Astrocyte (in vitro differentiated cells and primary cell): ENCODE data around the gene ANKRD45. TPM values are rescaled to one million over a fixed set of nuclear protein-coding genes. Genes with fewer than 3 reads are reported as not detected.
"Not testable (repeated sequence)": the region's sequence is repeated elsewhere in the genome, so short reads cannot be mapped to it uniquely, and the experiment has no call there.

ENCODE experiments used
- DNase-seq: peaks from one replicate; pipeline ENCODE4 v3.0.0-alpha.2; 2010; ENCODE audit warnings: low read depth
- FAIRE-seq: peaks from 2 replicates; lab custom pipeline; 2011; peaks lifted over from hg19 to GRCh38; lab: Jason Lieb, UNC
- H2AFZ ChIP-seq: 2 replicates; pipeline ENCODE4 v1.6.0; 2012; ENCODE audit warnings: low read depth, low read length, inconsistent platforms
- H3K27ac ChIP-seq: 2 replicates; pipeline ENCODE4 v1.5.1; 2011; ENCODE audit warnings: low read depth, low read length, inconsistent platforms
- H3K27me3 ChIP-seq: 2 replicates; pipeline ENCODE4 v1.6.0; 2011; ENCODE audit warnings: low read length, inconsistent platforms; ENCODE audit not compliant: insufficient read depth
- H3K36me3 ChIP-seq: 2 replicates; pipeline ENCODE4 v1.5.1; 2011; ENCODE audit warnings: low read length, inconsistent platforms; ENCODE audit not compliant: insufficient read depth
- H3K4me1 ChIP-seq: 2 replicates; pipeline ENCODE4 v1.5.1; 2011; ENCODE audit warnings: low read length, inconsistent platforms; ENCODE audit not compliant: insufficient read depth
- H3K4me2 ChIP-seq: 2 replicates; pipeline ENCODE4 v1.6.0; 2012; ENCODE audit warnings: low read length, inconsistent platforms
- H3K4me3 ChIP-seq: 2 replicates; pipeline ENCODE4 v1.5.1; 2011; ENCODE audit warnings: low read depth, mild to moderate bottlenecking, low read length, inconsistent platforms; ENCODE audit not compliant: insufficient read depth
- H3K79me2 ChIP-seq: 2 replicates; pipeline ENCODE4 v1.6.0; 2012; ENCODE audit warnings: mild to moderate bottlenecking, low read length, inconsistent platforms; ENCODE audit not compliant: insufficient read depth
- H3K9ac ChIP-seq: 2 replicates; pipeline ENCODE4 v1.6.0; 2012; ENCODE audit warnings: mild to moderate bottlenecking, low read length, inconsistent platforms
- H3K9me3 ChIP-seq: 2 replicates; pipeline ENCODE4 v1.5.1; 2012; ENCODE audit warnings: low read depth, mild to moderate bottlenecking, low read length, inconsistent platforms; ENCODE audit not compliant: insufficient read depth
- H4K20me1 ChIP-seq: 2 replicates; pipeline ENCODE4 v1.6.0; 2012; ENCODE audit warnings: low read length, inconsistent platforms; ENCODE audit not compliant: insufficient read depth
- H3K27ac Mint-ChIP-seq: one replicate; pipeline ENCODE4 v1.8.0; 2021; ENCODE audit warnings: mild to moderate bottlenecking, mixed read lengths; ENCODE audit not compliant: unreplicated experiment
- H3K27me3 Mint-ChIP-seq: one replicate; pipeline ENCODE4 v1.8.0; 2021; ENCODE audit warnings: low read depth, mixed read lengths; ENCODE audit not compliant: unreplicated experiment
- H3K36me3 Mint-ChIP-seq: one replicate; pipeline ENCODE4 v1.8.0; 2021; ENCODE audit warnings: low read depth, mixed read lengths; ENCODE audit not compliant: unreplicated experiment
- H3K4me1 Mint-ChIP-seq: one replicate; pipeline ENCODE4 v1.8.0; 2021; ENCODE audit warnings: low read depth, mixed read lengths; ENCODE audit not compliant: unreplicated experiment
- H3K4me3 Mint-ChIP-seq: one replicate; pipeline ENCODE4 v1.8.0; 2021; ENCODE audit warnings: mild to moderate bottlenecking, moderate library complexity, mixed read lengths; ENCODE audit not compliant: unreplicated experiment
- H3K9me3 Mint-ChIP-seq: one replicate; pipeline ENCODE4 v1.8.0; 2021; ENCODE audit warnings: mild to moderate bottlenecking, mixed read lengths; ENCODE audit not compliant: unreplicated experiment
- CTCF ChIP-seq: IDR thresholded peaks from 2 replicates; pipeline ENCODE4 v1.5.1; 2011; ENCODE audit warnings: low read depth, mild to moderate bottlenecking, inconsistent platforms, low read length, moderate library complexity; ENCODE audit not compliant: insufficient read depth
- EZH2 ChIP-seq: IDR thresholded peaks from 2 replicates; pipeline ENCODE4 v1.6.1; 2012; ENCODE audit warnings: mild to moderate bottlenecking, low read length, inconsistent platforms; ENCODE audit not compliant: insufficient read depth
- total RNA-seq: library from RNA; stranded (reverse); gene quantifications from 2 replicates; pipeline ENCODE4 v1.2.1, GENCODE V29; 2021

ANKRD45 gene
- total RNA-seq, 1 donor from 2014 or later: 1.4 TPM

GRCh38 chr1:173682184-173682583 is 12.5 kb upstream of the ANKRD45 start:
- no peaks in the 10 kb centered on the region for H4K20me1 ChIP-seq
- Mint-ChIP-seq H3K27me3 (no peaks in the 10 kb centered on the region), H3K4me3 (no peak overlapping the region), H3K4me1 (no peaks in the 10 kb centered on the region), H3K9me3 (peaks cover 3% of the 10 kb centered on the region), H3K27ac (no peak overlapping the region), H3K36me3 (peaks cover 10% of the 10 kb centered on the region)
- H3K27ac ChIP-seq: no peak overlapping the region
- no peaks in the 10 kb centered on the region for H3K4me1 ChIP-seq
- no peaks in the 10 kb centered on the region for H3K79me2 ChIP-seq
- no peak overlapping the region for H2AFZ ChIP-seq
- no peak overlapping the region for H3K4me2 ChIP-seq
- TF ChIP-seq CTCF: no peak
- TF ChIP-seq EZH2: no peak
- FAIRE-seq: no peak
- no peaks in the 10 kb centered on the region for H3K36me3 ChIP-seq
- no peaks in the 10 kb centered on the region for H3K9me3 ChIP-seq
- H3K9ac ChIP-seq: no peak overlapping the region
- H3K4me3 ChIP-seq: no peak overlapping the region
- H3K27me3 ChIP-seq: no peaks in the 10 kb centered on the region
- no peak for DNase-seq

GRCh38 chr1:173680152-173680551 is 10.5 kb upstream of the ANKRD45 start:
- not testable (repeated sequence) for H3K27me3 Mint-ChIP-seq, H3K4me3 Mint-ChIP-seq, FAIRE-seq

GRCh38 chr1:173674496-173674895 is 4.8 kb upstream of the ANKRD45 start:
- H3K4me3 ChIP-seq, H3K27me3 Mint-ChIP-seq, H3K4me3 Mint-ChIP-seq: not testable (repeated sequence)

More at GRCh38 chr1:173680152-173680551, 10.5 kb upstream of the ANKRD45 start:
- not testable (repeated sequence) for H3K4me3 ChIP-seq, H3K4me1 Mint-ChIP-seq, H3K27ac Mint-ChIP-seq, H4K20me1 ChIP-seq, H3K4me2 ChIP-seq, H2AFZ ChIP-seq, DNase-seq, H3K9me3 Mint-ChIP-seq, H3K4me1 ChIP-seq, H3K27me3 ChIP-seq, H3K27ac ChIP-seq, H3K36me3 ChIP-seq, H3K9ac ChIP-seq, H3K9me3 ChIP-seq, H3K79me2 ChIP-seq
- peaks cover 12% of the 10 kb centered on the region for H3K36me3 Mint-ChIP-seq

More at GRCh38 chr1:173674496-173674895, 4.8 kb upstream of the ANKRD45 start:
- not testable (repeated sequence) for H3K9ac ChIP-seq, DNase-seq, H3K27ac Mint-ChIP-seq, H3K9me3 Mint-ChIP-seq, H3K36me3 ChIP-seq, H3K27me3 ChIP-seq, H3K79me2 ChIP-seq, H3K9me3 ChIP-seq, FAIRE-seq, H2AFZ ChIP-seq, H3K27ac ChIP-seq, H3K4me1 ChIP-seq, H4K20me1 ChIP-seq, H3K4me2 ChIP-seq
- peaks cover 11% of the 10 kb centered on the region for H3K4me1 Mint-ChIP-seq
- H3K36me3 Mint-ChIP-seq: peaks cover 14% of the 10 kb centered on the region
